Urinary bladder (tissue), 4 donors: Measurements from ENCODE around the gene AADACL2. TPM values are rescaled to one million over a fixed set of nuclear protein-coding genes. Genes with fewer than 3 reads are reported as not detected.

Source experiments
- DNase-seq: peaks from one replicate; pipeline ENCODE4 v3.0.0-alpha.2; 2015; ENCODE audit errors: extremely low spot score
- H3K27ac ChIP-seq: one replicate; pipeline ENCODE4 v1.5.1; 2013; ENCODE audit warnings: low read depth, mild to moderate bottlenecking, moderate library complexity
- H3K36me3 ChIP-seq: one replicate; pipeline ENCODE4 v1.6.1; 2013; ENCODE audit warnings: mild to moderate bottlenecking, moderate library complexity; ENCODE audit not compliant: insufficient read depth
- H3K4me1 ChIP-seq: one replicate; pipeline ENCODE4 v1.6.1; 2013; ENCODE audit warnings: mild to moderate bottlenecking, moderate library complexity; ENCODE audit not compliant: insufficient read depth
- H3K4me3 ChIP-seq: one replicate; pipeline ENCODE4 v1.5.1; 2013; ENCODE audit warnings: low read depth, low read length
- WGBS: extraction: QIAGEN DNeasy Blood & Tissue Kit; methylation state at CpG from one replicate; pipeline ENCODE4 v1.1.7; 2013; 5-methylcytosine and 5-hydroxymethylcytosine counted together
- polyA plus RNA-seq: library from polyadenylated mRNA; stranded (reverse); fragments of 200-250 nt; gene quantifications from one replicate; pipeline ENCODE4 v1.2.3, GENCODE V29; 2013
- total RNA-seq: library from RNA; depleted of rRNA; stranded (reverse); fragments of >200 nt; gene quantifications from one replicate; pipeline ENCODE4 v1.2.3, GENCODE V29; 2014
- donor health status: healthy with polysubstance abuse.
- donor health status: healthy.

AADACL2 gene
- total and polyA plus RNA-seq, 2 donors, result 0.48 to 1.4 TPM

GRCh38 chr3:151796105-151796680 lies 62.5 kb downstream of the AADACL2 start:
- Histone ChIP-seq H3K27ac (no peak overlapping the region), H3K4me1 (no peaks in the 10 kb centered on the region), H3K36me3 (no peaks in the 10 kb centered on the region), H3K4me3 (no peak overlapping the region)
- DNase-seq, result no peak
- WGBS, result 68% methylated on average over 1 of the region's 1 CpG

GRCh38 chr3:151798466-151798865 lies 64.7 kb downstream of the AADACL2 start:
- Histone ChIP-seq H3K27ac (no peak overlapping the region), H3K36me3 (no peaks in the 10 kb centered on the region), H3K4me1 (no peaks in the 10 kb centered on the region), H3K4me3 (no peak overlapping the region)
- WGBS, result 76% methylated on average over 2 of the region's 2 CpGs
- DNase-seq, result no peak

GRCh38 chr3:151800431-151800830 lies 66.7 kb downstream of the AADACL2 start:
- no peak overlapping the region for H3K4me3 ChIP-seq
- H3K27ac ChIP-seq, result no peak overlapping the region
- DNase-seq, result no peak
- no peaks in the 10 kb centered on the region for H3K4me1 ChIP-seq
- WGBS, result 83% methylated on average over 2 of the region's 2 CpGs
- H3K36me3 ChIP-seq, result no peaks in the 10 kb centered on the region

- Histone ChIP-seq H3K36me3 (no peaks in the 10 kb centered on the region), H3K4me3 (no peak overlapping the region), H3K4me1 (no peaks in the 10 kb centered on the region), H3K27ac (no peak overlapping the region)
- DNase-seq, result no peak
- WGBS, result 28% methylated on average over 1 of the region's 1 CpG
Observed at GRCh38 chr3:151804267-151804666, 70.5 kb downstream of the AADACL2 start.

GRCh38 chr3:151806838-151807237 lies 73.1 kb downstream of the AADACL2 start:
- DNase-seq, result no peak
- no peak overlapping the region for H3K27ac ChIP-seq
- 89% methylated on average over 15 of the region's 15 CpGs for WGBS
- no peaks in the 10 kb centered on the region for H3K36me3 ChIP-seq
- no peak overlapping the region for H3K4me3 ChIP-seq
- no peaks in the 10 kb centered on the region for H3K4me1 ChIP-seq

Other genes starting within 250 kb of the AADACL2 start
- 0.69 TPM for gene AADAC, start 80.2 kb downstream of the AADACL2 start, total RNA-seq
- gene AADAC, start 80.2 kb downstream of the AADACL2 start, polyA plus RNA-seq, result 0.94 TPM
- 0.48 TPM for gene SUCNR1, start 139.7 kb downstream of the AADACL2 start, total RNA-seq
- 0.08 TPM for gene SUCNR1, start 139.7 kb downstream of the AADACL2 start, polyA plus RNA-seq